Lung (tissue), 12 donors: Measurements from ENCODE around the gene ARID5B. TPM values are rescaled to one million over a fixed set of nuclear protein-coding genes. Genes with fewer than 3 reads are reported as not detected.

Experiments
- ATAC-seq: fragments of 200-7000 bp; cut with Tn5 transposase; one replicate; pipeline ENCODE4 v1.9.1; 2020; ENCODE audit warnings: moderate number of reproducible peaks; ENCODE audit not compliant: insufficient read depth, low FRiP score
- DNase-seq, 3 donors: peaks; one replicate each; pipeline ENCODE4 v3.0.0-alpha.2; 2013 to 2017
- H3K27ac ChIP-seq, 2 donors: one replicate each; pipeline ENCODE4 v1.5.1; 2013; ENCODE audit warnings: mild to moderate bottlenecking in 2 of 2, moderate library complexity in 2 of 2, control low read depth in 1 of 2, inconsistent platforms in 1 of 2, low read depth in 1 of 2, low read length in 1 of 2
- H3K27me3 ChIP-seq, 3 donors: one replicate each; pipeline ENCODE4 v1.5.1; 2013; ENCODE audit warnings: low read length in 2 of 3; ENCODE audit not compliant: control insufficient read depth in 3 of 3, insufficient read depth in 3 of 3
- H3K36me3 ChIP-seq, 4 donors: one replicate each; pipeline ENCODE4 v1.5.1; 2013; ENCODE audit warnings: low read length in 4 of 4, mild to moderate bottlenecking in 1 of 4, moderate library complexity in 1 of 4; ENCODE audit not compliant: control insufficient read depth in 4 of 4, insufficient read depth in 4 of 4
- H3K4me1 ChIP-seq, 5 donors: one replicate each; pipeline ENCODE4 v1.5.1; 2013; ENCODE audit warnings: low read length in 5 of 5, mild to moderate bottlenecking in 2 of 5, moderate library complexity in 1 of 5; ENCODE audit not compliant: control insufficient read depth in 5 of 5, insufficient read depth in 5 of 5
- H3K4me3 ChIP-seq: one replicate; pipeline ENCODE4 v1.5.1; 2013; ENCODE audit warnings: mild to moderate bottlenecking, control low read depth, moderate library complexity
- H3K9ac ChIP-seq, 2 donors: one replicate each; pipeline ENCODE4 v1.5.1; 2013; ENCODE audit warnings: low read length in 2 of 2, control low read depth in 1 of 2; ENCODE audit not compliant: insufficient read depth in 1 of 2
- H3K9me3 ChIP-seq, 4 donors: one replicate each; pipeline ENCODE4 v1.5.1; 2013; ENCODE audit warnings: low read length in 3 of 4, mild to moderate bottlenecking in 1 of 4, moderate library complexity in 1 of 4; ENCODE audit not compliant: control insufficient read depth in 4 of 4, insufficient read depth in 3 of 4
- CTCF ChIP-seq: IDR thresholded peaks from 2 replicates; pipeline ENCODE4 v1.5.1; 2012; ENCODE audit warnings: mild to moderate bottlenecking; ENCODE audit errors: control extremely low read depth, extremely low read depth
- WGBS, 2 donors: extraction: QIAGEN DNeasy Blood & Tissue Kit; methylation state at CpG; one replicate each; pipeline ENCODE4 v1.1.7; 2013; 5-methylcytosine and 5-hydroxymethylcytosine counted together
- polyA plus RNA-seq, 2 donors: library from polyadenylated mRNA; stranded (reverse); fragments of 200-250 nt; gene quantifications; one replicate each; pipeline ENCODE4 v1.2.1, GENCODE V29; 2013
- total RNA-seq, 2 donors: library from RNA; depleted of rRNA in 1 of 2; stranded (reverse); fragments of >200 nt in 1 of 2; gene quantifications; one replicate each; pipeline ENCODE4 v1.2.1, GENCODE V29; 2014 to 2021
- donor health status: control.
- donor health status: control.
- donor health status: Bipolar disorder and iron deficiency.
- donor health status: healthy.
- donor health status: DM: yes; HTN: yes; CAD: no.

ARID5B gene
- total and polyA plus RNA-seq, 4 donors = 7.8 to 95.3 (median 22.0) TPM

- 93 to 95% methylated on average over 1 of the region's 1 CpG for WGBS, 2 donors
- no peaks in the 10 kb centered on the region for H3K9me3 ChIP-seq
- DNase-seq (no peak), ATAC-seq (no peak)
- H3K27me3 ChIP-seq = no peaks in the 10 kb centered on the region
- H3K9ac ChIP-seq = no peak overlapping the region
- H3K36me3 ChIP-seq = no peaks in the 10 kb centered on the region
- TF ChIP-seq CTCF = no peak
- H3K27ac ChIP-seq = no peak overlapping the region
- H3K4me1 ChIP-seq = peaks cover 0 to 5% (median 0%) of the 10 kb centered on the region in 5 donors
- H3K4me3 ChIP-seq = no peak overlapping the region
Measured at GRCh38 chr10:62109587-62110293, 208.2 kb downstream of the ARID5B start.

- Histone ChIP-seq H3K4me3 (no peak overlapping the region), H3K4me1 (peaks cover 0 to 5% (median 0%) of the 10 kb centered on the region in 5 donors), H3K36me3 (no peaks in the 10 kb centered on the region), H3K9ac (no peak overlapping the region), H3K27ac (no peak overlapping the region), H3K27me3 (no peaks in the 10 kb centered on the region), H3K9me3 (no peaks in the 10 kb centered on the region)
- TF ChIP-seq CTCF = no peak
- ATAC-seq (no peak), DNase-seq (peak in 2 of 3 donors; percentile 59 to 69)
Measured at GRCh38 chr10:62112300-62112699, 210.8 kb downstream of the ARID5B start.

DNA sequence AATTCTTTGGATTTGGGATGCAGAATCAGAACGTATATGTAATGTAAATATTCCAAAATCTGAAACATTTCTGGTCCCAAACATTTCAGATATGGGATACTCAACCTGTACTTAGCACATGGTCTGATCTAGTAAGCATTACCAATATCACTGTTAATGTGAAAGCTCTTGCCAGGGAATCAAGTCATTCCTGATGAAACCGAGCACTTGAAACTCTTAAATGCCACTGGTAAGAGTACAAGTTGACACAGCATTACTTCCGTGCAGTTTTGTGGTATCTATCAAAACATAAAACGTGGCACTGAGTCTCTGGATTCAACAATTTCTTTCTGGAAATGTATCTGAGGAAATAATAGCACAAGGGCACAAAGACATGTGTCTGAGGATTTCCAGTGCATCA, 211.5 kb downstream of the ARID5B start:
- TF ChIP-seq CTCF = no peak
- Histone ChIP-seq H3K36me3 (no peaks in the 10 kb centered on the region), H3K9ac (no peak overlapping the region), H3K27ac (no peak overlapping the region), H3K27me3 (no peaks in the 10 kb centered on the region), H3K4me1 (peaks cover 0 to 5% (median 0%) of the 10 kb centered on the region in 5 donors), H3K9me3 (no peaks in the 10 kb centered on the region), H3K4me3 (no peak overlapping the region)
- ATAC-seq (no peak), DNase-seq (no peak)
- 57 to 77% methylated on average over 4 of the region's 4 CpGs for WGBS, 2 donors

GRCh38 chr10:62113680-62114079, 212.2 kb downstream of the ARID5B start:
- Histone ChIP-seq H3K9me3 (no peaks in the 10 kb centered on the region), H3K4me1 (peaks cover 0 to 5% (median 0%) of the 10 kb centered on the region in 5 donors), H3K36me3 (no peaks in the 10 kb centered on the region), H3K27ac (no peak overlapping the region), H3K4me3 (no peak overlapping the region), H3K9ac (no peak overlapping the region), H3K27me3 (no peaks in the 10 kb centered on the region)
- ATAC-seq (no peak), DNase-seq (no peak)
- WGBS, 2 donors = 91 to 96% methylated on average over 4 of the region's 4 CpGs
- TF ChIP-seq CTCF = no peak
